Transverse colon (tissue), 4 donors: ENCODE data around the gene DMGDH.

Experiments
- POLR2A ChIP-seq: fragments of 450-650 bp; IDR thresholded peaks from one replicate; pipeline ENCODE4 v1.6.1; 2016; ENCODE audit warnings: antibody characterized with exemption, mild to moderate bottlenecking, moderate library complexity
- POLR2AphosphoS5 ChIP-seq, 3 donors: sonication (generic); formaldehyde crosslinking; IDR thresholded peaks; one replicate each; pipeline ENCODE4 v1.6.1; 2016; ENCODE audit warnings: antibody characterized with exemption in 3 of 3
- TF ChIP-seq, protein P1 (sequence below), 5 experiments: fragments of 200-600 bp in 3 of 5; fragments of 450-650 bp in 2 of 5; sonication (generic) in 3 of 5; IDR thresholded peaks; 1 replicate in 2 of 5; 2 replicates in 3 of 5; pipeline ENCODE4 v1.5.1; 2016 to 2017; ENCODE audit warnings: antibody characterized with exemption in 5 of 5, inconsistent platforms in 3 of 5, mild to moderate bottlenecking in 2 of 5, moderate library complexity in 1 of 5

DNA sequence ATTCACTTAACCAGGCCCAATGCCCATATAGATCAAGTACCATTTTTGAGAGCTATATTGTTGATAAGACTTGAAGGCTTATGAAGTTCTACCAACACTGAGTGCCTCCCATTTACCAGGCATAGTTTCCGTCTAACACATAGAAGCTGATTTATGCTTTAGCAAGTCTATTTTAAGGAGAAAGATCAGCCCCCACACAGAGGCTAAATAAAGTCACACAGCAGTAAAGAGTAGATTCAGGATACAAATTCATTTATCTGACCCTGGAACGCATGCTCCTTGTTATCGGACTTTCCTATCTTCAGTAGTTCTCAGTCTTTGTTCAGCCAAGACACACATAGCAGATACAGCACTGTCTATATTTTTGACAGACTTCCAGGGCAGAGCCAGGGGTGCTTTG lies 34.2 kb downstream of the DMGDH start:
- TF ChIP-seq, protein P1, sequence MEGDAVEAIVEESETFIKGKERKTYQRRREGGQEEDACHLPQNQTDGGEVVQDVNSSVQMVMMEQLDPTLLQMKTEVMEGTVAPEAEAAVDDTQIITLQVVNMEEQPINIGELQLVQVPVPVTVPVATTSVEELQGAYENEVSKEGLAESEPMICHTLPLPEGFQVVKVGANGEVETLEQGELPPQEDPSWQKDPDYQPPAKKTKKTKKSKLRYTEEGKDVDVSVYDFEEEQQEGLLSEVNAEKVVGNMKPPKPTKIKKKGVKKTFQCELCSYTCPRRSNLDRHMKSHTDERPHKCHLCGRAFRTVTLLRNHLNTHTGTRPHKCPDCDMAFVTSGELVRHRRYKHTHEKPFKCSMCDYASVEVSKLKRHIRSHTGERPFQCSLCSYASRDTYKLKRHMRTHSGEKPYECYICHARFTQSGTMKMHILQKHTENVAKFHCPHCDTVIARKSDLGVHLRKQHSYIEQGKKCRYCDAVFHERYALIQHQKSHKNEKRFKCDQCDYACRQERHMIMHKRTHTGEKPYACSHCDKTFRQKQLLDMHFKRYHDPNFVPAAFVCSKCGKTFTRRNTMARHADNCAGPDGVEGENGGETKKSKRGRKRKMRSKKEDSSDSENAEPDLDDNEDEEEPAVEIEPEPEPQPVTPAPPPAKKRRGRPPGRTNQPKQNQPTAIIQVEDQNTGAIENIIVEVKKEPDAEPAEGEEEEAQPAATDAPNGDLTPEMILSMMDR (IDR thresholded peaks at IDR 0.05) = no peak
- TF ChIP-seq POLR2AphosphoS5 (IDR thresholded peaks at IDR 0.05) = no peak
- no peak for TF ChIP-seq POLR2A
